ENCODE results near the gene SNX10. TPM values are rescaled to one million over a fixed set of nuclear protein-coding genes. Genes with fewer than 3 reads are reported as not detected.

SNX10 gene
- total RNA-seq, 1 experiment from 2014 or later: 9.4 TPM

- Mint-ChIP-seq H3K4me1 (peaks cover 0 to 10% of the 10 kb centered on the region in 2 experiments), H3K9me3 (no peaks in the 10 kb centered on the region), H3K27me3 (ENCODE audit: low read depth) (no peaks in the 10 kb centered on the region), H3K27ac (no peak overlapping the region), H3K36me3 (ENCODE audit: insufficient read depth in 1 of 3, low read depth in 3 of 3) (peaks cover 2 to 5% (median 3%) of the 10 kb centered on the region in 3 experiments; a peak in 2 of 7 replicates), H3K4me3 (no peak overlapping the region)
- no peak for TF ChIP-seq CTCF (conservative IDR thresholded peaks at IDR 0.05)
- Histone ChIP-seq H3K79me1 (ENCODE audit: insufficient read depth, low read depth, low read length, poor library complexity, severe bottlenecking) (no peaks in the 10 kb centered on the region), H3K23me2 (ENCODE audit: insufficient read length, low read depth, low read length, poor library complexity, severe bottlenecking) (no peaks in the 10 kb centered on the region), H3K23ac (ENCODE audit: insufficient read length, low read depth, low read length) (no peak overlapping the region), H2BK5ac (ENCODE audit: insufficient read length, low read length) (no peak overlapping the region), H3T11ph (ENCODE audit: low read length) (no peak overlapping the region), H3K4me1 (ENCODE audit: insufficient read depth, low read length) (no peaks in the 10 kb centered on the region), H2BK120ac (ENCODE audit: low read depth, low read length, poor library complexity, severe bottlenecking) (no peak overlapping the region), H3K79me2 (ENCODE audit: insufficient read depth, low read length) (no peaks in the 10 kb centered on the region), H3K9me3 (ENCODE audit: control insufficient read depth, low read depth, low read length) (no peaks in the 10 kb centered on the region), H4K5ac (ENCODE audit: insufficient read length, low read depth, low read length) (no peak overlapping the region), H4K91ac (ENCODE audit: insufficient read length, low read depth, low read length) (no peak overlapping the region), H3K9ac (ENCODE audit: extremely low read depth, insufficient read length, low read length) (no peak overlapping the region), H4K8ac (replicated peaks; ENCODE audit: insufficient read length, low read depth, low read length) (no peak overlapping the region), H4K20me1 (ENCODE audit: control insufficient read depth, insufficient read depth, insufficient read length) (no peaks in the 10 kb centered on the region), H2AK5ac (ENCODE audit: insufficient read length, low read length) (no peak overlapping the region), H3K18ac (ENCODE audit: insufficient read length, low read depth, low read length) (no peak overlapping the region), H3K4me2 (ENCODE audit: insufficient read depth, insufficient read length, low read length) (no peak overlapping the region), H2BK20ac (ENCODE audit: low read depth, low read length, poor library complexity, severe bottlenecking) (no peak overlapping the region), H2AFZ (ENCODE audit: low read length) (no peak overlapping the region), H2BK12ac (ENCODE audit: insufficient read length, low read depth, low read length) (no peak overlapping the region), H3K14ac (ENCODE audit: insufficient read depth, low read length) (no peak overlapping the region), H3K4ac (ENCODE audit: low read depth, low read length) (no peak overlapping the region), H2BK15ac (ENCODE audit: low read depth, low read length) (no peak overlapping the region), H3K27ac (ENCODE audit: insufficient read length, low read depth, low read length) (no peak overlapping the region), H3K27me3 (ENCODE audit: insufficient read depth, low read length) (no peaks in the 10 kb centered on the region), H3K56ac (ENCODE audit: insufficient read length, low read depth, low read length) (no peak overlapping the region)
- no CpG with 5 or more reads among the region's 6 CpGs for WGBS (ENCODE audit: extremely low coverage, insufficient read length, low lambda C conversion rate)
- no peak for DNase-seq
Observed at GRCh38 chr7:26349005-26349915, 57.6 kb downstream of the SNX10 start.

Data from H9 (cell line).